Measurements from ENCODE around the gene TPK1. TPM values are rescaled to one million over a fixed set of nuclear protein-coding genes. Genes with fewer than 3 reads are reported as not detected.

TPK1 gene
- total and polyA plus RNA-seq, 2 of the 8 experiments (the other 6 are each of a cell fraction or from before 2014, with no cell fraction given), result 1.9 to 2.7 TPM

DNA sequence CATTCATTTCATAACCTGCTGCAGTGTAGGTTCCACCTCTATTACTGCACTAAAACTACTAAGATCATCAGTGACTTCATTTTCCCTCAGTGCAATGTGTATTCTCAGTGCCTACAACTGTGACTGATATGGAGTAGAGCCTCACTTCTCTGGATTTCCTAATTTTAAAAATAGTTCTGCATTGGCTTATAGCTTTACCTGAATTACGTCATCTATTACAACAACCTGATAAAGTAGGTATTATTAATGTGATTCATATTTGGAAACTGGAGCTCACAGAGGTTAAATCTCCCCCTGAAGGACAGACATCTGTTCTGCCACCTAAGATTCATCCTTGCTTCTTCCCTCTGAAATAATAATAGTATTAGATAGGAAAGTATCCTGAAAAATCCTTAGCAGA, 361.5 kb downstream of the TPK1 start:
- Histone ChIP-seq H4K20me1 (replicated peaks in 1 of 2; ENCODE audit: control insufficient read depth in 1 of 2, insufficient read depth in 2 of 2, low read length in 2 of 2) (no peaks in the 10 kb centered on the region), H2BK5ac (ENCODE audit: low read depth, low read length) (no peak overlapping the region), H2BK20ac (ENCODE audit: low read length) (no peak overlapping the region), H3K4ac (replicated peaks; ENCODE audit: insufficient read length, low read depth, low read length) (no peak overlapping the region), H2BK120ac (replicated peaks; ENCODE audit: low read depth, low read length) (no peak overlapping the region), H3K4me2 (ENCODE audit: insufficient read depth in 1 of 2, low read depth in 2 of 2, low read length in 2 of 2) (no peak overlapping the region), H3K4me1 (replicated peaks in 1 of 4; ENCODE audit: control insufficient read depth in 3 of 4, insufficient read depth in 4 of 4, low read length in 3 of 4) (peaks cover 0 to 2% (median 0%) of the 10 kb centered on the region in 4 experiments; a peak in 1 of 7 replicates), H4K8ac (ENCODE audit: extremely low read depth, insufficient read depth, low read length) (no peak overlapping the region), H2BK15ac (ENCODE audit: low read length) (no peak overlapping the region), H3K27ac (ENCODE audit: low read depth, low read length) (no peak overlapping the region), H3K79me1 (ENCODE audit: low read depth, low read length) (no peaks in the 10 kb centered on the region), H3K9ac (replicated peaks in 1 of 4; ENCODE audit: extremely low read depth in 1 of 4, low read depth in 3 of 4, low read length in 3 of 4) (no peak overlapping the region), H3K9me3 (ENCODE audit: insufficient read depth in 2 of 2, low read depth in 1 of 2, low read length in 1 of 2) (no peaks in the 10 kb centered on the region), H2AFZ (ENCODE audit: low read length) (no peak overlapping the region), H3K23ac (ENCODE audit: insufficient read length) (no peak overlapping the region), H3K56ac (replicated peaks; ENCODE audit: insufficient read length, low read depth, low read length) (no peak overlapping the region), H3K4me3 (ENCODE audit: extremely low read depth in 1 of 4, insufficient read depth in 2 of 4, low read depth in 3 of 4, low read length in 4 of 4) (no peak overlapping the region), H3K27me3 (replicated peaks in 1 of 4; ENCODE audit: control insufficient read depth in 3 of 4, extremely low read depth in 1 of 4, insufficient read depth in 3 of 4, low read length in 3 of 4) (peaks cover 0 to 1% (median 0%) of the 10 kb centered on the region in 4 experiments; a peak in 1 of 7 replicates), H4K5ac (ENCODE audit: insufficient read length, low read depth, low read length) (no peak overlapping the region), H2AK5ac (ENCODE audit: low read depth, low read length) (no peak overlapping the region), H3K79me2 (ENCODE audit: control insufficient read depth in 1 of 2, insufficient read depth in 2 of 2, low read length in 2 of 2) (no peaks in the 10 kb centered on the region), H4K91ac (replicated peaks; ENCODE audit: insufficient read length, low read length) (no peak overlapping the region), H3K36me3 (ENCODE audit: control insufficient read depth in 2 of 4, insufficient read depth in 4 of 4, low read length in 3 of 4) (no peaks in the 10 kb centered on the region), H2BK12ac (ENCODE audit: low read depth, low read length) (no peak overlapping the region), H3K18ac (ENCODE audit: extremely low read depth, low read length) (no peak overlapping the region), H3K14ac (ENCODE audit: insufficient read length) (no peak overlapping the region), H3K23me2 (ENCODE audit: low read depth, low read length) (no peaks in the 10 kb centered on the region)
- TF ChIP-seq SP2 (IDR thresholded peaks at IDR 0.05; ENCODE audit: low read length), result no peak
- ChIA-PET POLR2A (ENCODE audit: partially characterized antibody) (no interaction called here), CTCF (ENCODE audit: partially characterized antibody) (interaction anchor here (1.0 to 1.5 kb wide), 3 partner anchors 20 to 209 kb away, joined by 3 to 4 read pairs (median 4); no protein-coding TSS in a partner anchor)
- FAIRE-seq (no peak), DNase-seq (ENCODE audit: low read depth in 1 of 2, low spot score in 2 of 2) (no peak)
- 86% methylated on average over 1 of the region's 1 CpG; no CpG with 5 or more reads in 1 of the 2 experiments for WGBS, 2 experiments (ENCODE audit: extremely low coverage in 1 of 2, insufficient coverage in 1 of 2, insufficient read length in 1 of 2, insufficient replicate concordance in 2 of 2, low coverage in 1 of 2, low lambda C conversion rate in 2 of 2, missing lambda C conversion rate in 1 of 2)

All from H1 (cell line).